HG02938 (cell line): ENCODE data around the gene PTX4.

ENCODE experiments used
- ATAC-seq: cut with Tn5 transposase; IDR thresholded peaks from one replicate; pipeline ENCODE4 v1.9.1; 2021; ENCODE audit warnings: mild to moderate bottlenecking, moderate library complexity; ENCODE audit not compliant: unreplicated experiment

Gene PTX4

GRCh38 chr16:1501630-1502029 is 12.9 kb upstream of the PTX4 start:
- no peak for ATAC-seq

DNA sequence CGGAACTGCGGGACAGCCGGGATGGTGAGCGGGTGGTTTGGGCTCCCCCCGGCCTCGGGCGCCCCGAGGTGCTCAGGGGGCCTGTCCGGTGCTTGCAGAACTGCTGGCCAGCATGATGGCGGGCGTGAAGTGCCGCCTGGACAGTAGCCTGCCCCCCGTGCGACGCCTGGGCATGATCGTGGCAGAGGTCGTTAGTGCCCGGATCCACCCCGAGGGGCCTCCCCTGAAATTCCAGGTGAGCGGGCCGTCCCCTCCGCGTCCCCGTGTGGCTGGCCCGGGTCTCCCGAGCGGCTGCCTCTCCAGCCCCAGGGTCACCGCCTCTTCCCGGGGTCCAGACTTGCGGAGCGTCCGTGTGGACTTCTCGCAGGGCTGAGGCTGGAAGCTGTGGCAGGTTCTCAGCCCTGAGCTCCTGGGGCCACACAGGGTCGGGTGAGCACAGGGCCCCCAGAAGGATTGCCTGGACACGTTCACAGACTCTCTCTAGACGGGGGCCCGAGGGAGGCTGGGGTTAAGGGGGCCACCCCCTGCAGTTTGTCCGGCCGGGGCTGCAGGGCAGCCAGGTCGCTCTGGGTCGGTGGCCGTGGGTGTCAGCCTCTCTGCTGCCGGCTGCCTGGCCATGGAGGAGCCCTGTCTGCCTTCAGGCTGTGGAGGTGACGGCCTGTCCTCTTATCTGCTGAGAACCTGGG is 11.9 kb upstream of the PTX4 start:
- no peak for ATAC-seq

DNA sequence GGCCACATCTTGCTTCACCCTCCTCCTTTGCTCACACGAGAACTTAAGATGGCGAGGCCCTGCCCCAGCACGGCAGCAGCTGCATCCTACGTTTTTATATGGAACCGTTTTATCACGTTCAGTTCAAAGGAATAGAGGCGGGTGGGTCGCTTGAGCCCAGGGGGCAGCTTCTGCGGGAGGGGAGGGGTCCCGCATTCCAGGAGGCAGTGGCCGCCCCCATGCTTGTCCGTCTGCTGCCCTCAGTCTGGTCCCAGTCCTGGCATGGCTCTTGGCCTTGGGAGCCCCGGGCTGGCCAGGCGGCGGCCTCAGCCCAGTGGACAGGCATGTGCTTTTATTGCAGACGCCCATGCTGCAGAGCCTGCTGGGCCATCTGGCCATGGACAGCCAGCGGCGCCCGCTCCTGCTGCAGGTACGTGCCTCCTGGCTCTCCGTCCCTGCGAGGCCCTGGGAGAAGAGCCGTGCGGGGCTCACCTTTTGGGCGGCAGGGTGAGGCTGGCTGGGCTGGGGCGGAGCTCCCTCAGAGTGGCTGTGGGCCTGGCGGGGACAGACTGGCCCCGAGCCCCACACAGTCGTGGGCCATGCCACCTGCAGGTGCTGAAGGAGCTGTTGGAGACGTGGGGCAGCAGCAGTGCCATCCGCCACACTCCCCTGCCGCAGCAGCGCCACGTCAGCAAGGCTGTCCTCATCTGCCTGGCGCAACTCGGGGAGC is 11.2 kb upstream of the PTX4 start:
- no peak for ATAC-seq

DNA sequence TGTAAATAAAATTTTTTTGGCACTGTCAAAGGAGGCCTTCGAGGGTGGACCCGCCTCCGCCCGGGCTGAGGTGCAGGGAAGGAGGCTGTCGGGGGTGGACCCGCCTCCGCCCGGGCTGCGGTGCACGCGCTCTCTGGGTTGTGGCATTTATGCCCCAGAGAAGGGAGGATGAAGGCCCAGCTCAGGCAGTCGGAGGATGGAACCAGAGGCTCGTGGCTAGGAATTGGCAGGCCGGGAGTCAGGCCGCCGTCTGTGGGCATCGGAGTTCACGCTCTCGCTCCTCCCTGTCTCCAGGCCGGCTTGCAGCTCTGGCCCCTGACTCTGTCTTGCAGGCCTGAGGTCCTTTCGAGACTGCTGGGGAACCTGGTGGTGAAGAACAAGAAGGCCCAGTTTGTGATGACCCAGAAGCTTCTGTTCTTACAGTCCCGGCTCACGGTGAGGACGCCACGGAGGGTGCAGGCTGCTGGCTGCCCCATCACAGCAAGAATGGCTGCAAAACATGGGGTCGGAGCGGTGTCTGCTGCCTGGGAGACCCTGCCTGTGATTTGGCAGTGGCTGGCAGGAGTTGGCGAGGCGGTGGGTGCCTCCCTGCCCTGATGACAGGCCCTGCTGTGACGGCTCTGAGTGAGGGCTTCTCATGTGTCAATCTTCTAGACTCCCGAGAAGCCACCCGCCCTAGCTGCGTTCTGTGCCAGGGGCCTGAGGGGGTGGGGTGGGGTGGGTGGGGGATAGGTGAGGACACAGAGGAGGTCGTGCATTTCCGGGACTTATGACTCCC is 10.3 kb upstream of the PTX4 start:
- ATAC-seq: no peak

- ATAC-seq: no peak
Measured at GRCh38 chr16:1497014-1497598, 8.4 kb upstream of the PTX4 start.

DNA sequence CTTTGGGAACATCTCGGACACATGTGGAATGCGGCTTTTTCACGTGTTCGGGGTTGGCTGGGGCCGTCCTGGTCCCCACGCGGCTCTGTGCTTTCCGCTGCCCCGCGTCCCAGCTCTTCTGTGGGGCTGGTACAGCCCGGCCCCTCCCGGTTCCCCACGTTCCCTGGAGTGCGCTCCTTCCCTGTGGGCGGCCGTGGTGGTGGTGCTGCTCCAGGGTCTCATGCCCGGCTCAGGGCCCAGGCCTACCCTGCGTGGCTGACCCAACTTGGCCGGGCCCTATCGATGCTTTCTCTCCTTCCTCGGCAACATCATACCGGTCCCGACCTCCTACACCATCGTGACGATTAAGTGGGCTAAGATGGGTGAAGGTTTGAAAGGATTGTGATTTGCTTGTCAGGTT is 7.7 kb upstream of the PTX4 start:
- ATAC-seq: no peak

- ATAC-seq: no peak
Measured at GRCh38 chr16:1495889-1496262, 7.1 kb upstream of the PTX4 start.

DNA sequence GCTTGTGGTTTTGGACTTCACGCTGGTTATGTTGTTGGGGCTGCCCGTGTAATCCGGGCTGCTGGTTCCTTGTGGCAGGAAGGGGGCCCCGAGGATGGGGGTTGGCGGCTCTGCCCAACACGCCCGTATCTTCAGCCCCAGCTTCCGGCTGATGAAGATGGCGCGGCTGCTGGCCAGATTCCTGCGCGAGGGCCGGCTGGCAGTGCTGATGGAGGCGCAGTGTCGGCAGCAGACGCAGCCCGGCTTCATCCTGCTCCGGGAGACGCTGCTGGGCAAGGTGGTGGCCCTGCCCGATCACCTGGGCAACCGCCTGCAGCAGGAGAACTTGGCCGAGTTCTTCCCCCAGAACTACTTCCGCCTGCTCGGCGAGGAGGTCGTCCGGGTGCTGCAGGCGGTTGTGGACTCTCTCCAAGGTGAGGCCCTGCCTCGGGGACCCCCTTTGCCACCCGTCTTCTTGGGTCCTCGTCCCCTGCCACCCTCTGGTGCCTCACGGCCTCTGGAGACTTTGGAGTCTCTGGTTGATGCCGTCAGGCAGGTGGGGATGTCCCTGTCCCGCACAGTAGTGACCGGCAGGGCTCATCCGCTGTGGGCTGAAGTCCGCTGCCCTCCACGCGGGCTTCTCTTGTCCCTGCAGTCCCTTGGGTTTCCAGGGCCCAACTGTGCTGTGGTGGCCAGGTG is 6.6 kb upstream of the PTX4 start:
- ATAC-seq: no peak

GRCh38 chr16:1494711-1495110 is 6.0 kb upstream of the PTX4 start:
- ATAC-seq: no peak

- no peak for ATAC-seq
Measured at GRCh38 chr16:1494129-1494640, 5.4 kb upstream of the PTX4 start.

- no peak for ATAC-seq
Measured at GRCh38 chr16:1493746-1494094, 5.0 kb upstream of the PTX4 start.

DNA sequence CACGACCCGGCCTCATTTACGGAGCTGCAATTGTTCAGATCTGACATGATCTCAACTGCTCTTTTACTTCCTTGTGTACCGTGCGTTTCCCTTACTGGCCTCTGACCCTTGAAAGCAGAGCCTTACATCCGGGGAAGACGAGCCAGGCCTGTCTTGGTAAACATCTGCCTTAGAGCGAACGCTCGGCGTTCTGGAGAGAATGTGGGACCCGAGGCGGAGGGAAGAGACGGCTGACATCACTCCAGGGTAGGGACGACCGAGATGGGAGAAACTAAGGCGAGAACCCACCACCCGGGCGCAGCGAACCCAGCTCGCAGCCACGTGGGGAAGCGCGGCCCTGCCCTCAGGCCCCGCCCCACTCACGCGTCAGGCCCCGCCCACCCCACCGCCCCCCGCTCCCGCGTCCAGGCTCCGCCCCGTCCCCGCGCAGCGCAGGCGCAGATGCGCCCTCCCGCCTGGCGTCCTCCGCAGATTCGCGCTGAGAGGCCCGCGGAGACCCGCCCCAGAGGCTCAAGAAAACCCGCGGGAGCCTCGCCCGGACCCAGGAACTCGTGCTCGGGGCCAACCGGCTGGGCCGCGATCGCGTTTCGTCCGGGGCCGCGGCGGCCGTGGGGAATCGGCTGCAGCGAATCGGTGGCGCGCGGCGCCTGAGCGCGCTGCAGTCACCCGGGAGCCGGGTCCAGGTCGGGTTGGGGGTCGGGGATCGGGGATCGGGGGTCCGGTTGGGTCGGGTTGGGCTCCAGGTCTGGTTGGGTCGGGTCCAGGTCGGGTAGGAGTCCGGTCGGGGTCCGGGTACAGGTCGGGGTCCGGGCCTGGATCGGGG is 4.4 kb upstream of the PTX4 start, which contains the start of gene TELO2:
Gene TELO2 (plus strand): TSS at position 438 of the 823 bp plus-strand sequence. CDS start 922 bp downstream, outside the sequence.
- ATAC-seq: peak; percentile 55

GRCh38 chr16:1492082-1492922 is 3.6 kb upstream of the PTX4 start:
- ATAC-seq: no peak

- ATAC-seq: no peak
Measured at GRCh38 chr16:1491327-1491726, 2.6 kb upstream of the PTX4 start.

- no peak for ATAC-seq
Measured at GRCh38 chr16:1489077-1489476, 333 bp upstream of the PTX4 start.

GRCh38 chr16:1488054-1488601 is 616 bp downstream of the PTX4 start:
- ATAC-seq: no peak

DNA sequence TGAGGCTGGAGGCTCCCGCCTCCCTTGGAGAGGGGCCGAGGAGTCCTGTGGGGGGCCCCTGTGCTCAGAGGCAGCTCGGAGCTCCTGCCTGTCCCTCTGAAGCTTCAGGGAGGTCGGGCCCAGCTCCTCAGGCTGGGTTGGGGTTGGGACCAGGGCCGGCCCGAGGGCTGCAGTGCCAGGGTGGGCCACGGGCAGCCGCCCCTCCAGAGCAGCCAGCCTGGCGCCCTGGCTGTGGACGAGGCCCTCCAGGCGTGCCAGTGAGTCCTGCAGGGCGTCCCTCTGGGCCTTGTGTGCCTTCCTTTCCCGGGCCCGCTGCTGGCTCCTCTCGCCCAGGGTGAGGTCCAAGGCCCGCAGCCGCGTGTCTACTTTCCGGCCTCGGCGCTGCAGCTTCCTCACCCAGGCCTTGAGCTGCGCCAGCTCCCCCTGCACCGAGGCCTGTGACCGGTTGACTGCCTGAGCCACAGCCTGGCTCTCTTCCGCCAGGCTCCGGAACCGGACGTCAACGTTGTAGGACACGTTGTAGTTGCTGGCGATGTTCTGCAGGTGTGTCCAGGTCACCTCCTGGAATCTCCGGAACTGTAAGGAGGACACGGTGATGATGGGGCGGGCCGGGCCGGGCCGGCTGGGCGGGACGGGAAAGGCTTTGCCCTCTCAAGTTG is 1.2 kb downstream of the PTX4 start:
- ATAC-seq: no peak
